ENCODE results near the gene EFNB2. TPM values are rescaled to one million over a fixed set of nuclear protein-coding genes. Genes with fewer than 3 reads are reported as not detected.

Gene EFNB2
- total RNA-seq, 2 experiments from 2014 or later: 0.05 to 0.14 TPM

DNA sequence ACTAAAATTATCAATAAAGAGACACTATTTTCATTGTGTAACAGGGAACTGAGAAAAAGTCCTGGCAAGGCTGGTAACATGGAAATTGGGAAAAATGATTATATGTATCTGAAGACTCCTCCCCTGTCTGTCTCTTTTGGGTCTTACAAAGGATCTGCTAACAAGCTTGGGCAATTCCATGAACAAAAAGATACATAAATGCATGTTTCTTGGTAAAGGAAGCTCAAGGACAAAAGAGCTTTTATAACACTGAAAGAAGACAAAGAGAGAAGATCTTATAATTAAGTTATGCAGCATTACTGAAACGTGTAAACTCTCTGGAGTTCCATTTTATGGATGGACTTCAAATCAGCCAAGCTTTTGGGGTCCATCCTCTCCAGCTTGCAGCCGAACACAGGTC lies 29.2 kb downstream of the EFNB2 start:
- DNase-seq (no peak), ATAC-seq (no peak)
- Mint-ChIP-seq H3K27me3 (peaks cover 17% of the 10 kb centered on the region), H3K9me3 (ENCODE audit: low read depth) (no peaks in the 10 kb centered on the region), H3K27ac (no peak overlapping the region), H3K4me1 (peaks cover 2% of the 10 kb centered on the region), H3K36me3 (ENCODE audit: low read depth) (no peaks in the 10 kb centered on the region), H3K4me3 (no peak overlapping the region)
- ChIA-PET CTCF (no interaction called here), POLR2A (no interaction called here)
- intact Hi-C loops (cut with DNase I, micrococcal nuclease): no loop called here

DNA sequence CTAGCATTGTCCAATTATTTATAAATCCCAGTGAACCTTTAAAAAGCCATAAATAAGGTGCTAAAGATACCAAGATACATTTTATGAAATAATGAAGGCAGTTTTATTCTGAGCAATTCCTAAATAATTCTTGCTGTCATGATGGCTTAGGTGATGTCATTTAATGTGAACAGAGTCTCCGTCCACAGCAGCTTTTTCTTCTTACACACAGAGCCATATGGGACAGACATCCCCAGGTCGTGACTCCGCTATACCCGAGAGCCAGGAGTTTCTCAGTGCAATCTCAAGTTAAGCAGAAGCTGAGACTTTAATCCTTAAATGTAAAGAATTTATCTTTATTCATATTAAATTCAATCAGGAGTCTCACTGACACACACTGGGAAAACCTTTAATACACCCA lies 29.7 kb downstream of the EFNB2 start:
- ChIA-PET CTCF (interaction anchor here (0.6 kb wide), 1 partner anchor 12 kb away, joined by 4 read pairs; no protein-coding TSS in a partner anchor), POLR2A (no interaction called here)
- no peaks in the 10 kb centered on the region for H3K9me3 Mint-ChIP-seq (ENCODE audit: low read depth)
- no peak for DNase-seq
- no peak overlapping the region for H3K27ac Mint-ChIP-seq
- H3K36me3 Mint-ChIP-seq (ENCODE audit: low read depth): no peaks in the 10 kb centered on the region
- intact Hi-C loops (cut with DNase I, micrococcal nuclease): no loop called here
- peaks cover 2% of the 10 kb centered on the region for H3K4me1 Mint-ChIP-seq
- H3K4me3 Mint-ChIP-seq: no peak overlapping the region
- no peak for ATAC-seq
- H3K27me3 Mint-ChIP-seq: peaks cover 17% of the 10 kb centered on the region

DNA sequence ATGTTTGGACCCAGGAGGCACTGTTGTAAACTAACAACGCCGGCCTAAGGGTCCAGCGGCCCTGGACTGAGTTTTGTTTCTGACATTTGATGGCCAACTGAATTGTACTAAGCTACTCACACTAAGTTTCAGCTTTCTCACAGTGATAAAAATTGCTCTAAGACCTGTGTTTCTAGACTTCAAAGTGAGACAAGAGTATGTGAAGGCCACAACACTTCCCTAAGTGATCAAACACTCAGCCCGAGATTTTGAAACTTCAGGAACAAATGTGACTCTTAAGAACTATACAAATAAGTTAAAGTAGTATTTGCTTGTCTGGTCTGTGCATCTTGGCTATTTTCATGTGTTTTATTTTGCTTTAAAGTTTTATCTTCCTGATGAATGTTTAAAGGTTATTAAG lies 30.2 kb downstream of the EFNB2 start:
- ATAC-seq (no peak), DNase-seq (no peak)
- Mint-ChIP-seq H3K4me3 (no peak overlapping the region), H3K9me3 (ENCODE audit: low read depth) (no peaks in the 10 kb centered on the region), H3K36me3 (ENCODE audit: low read depth) (no peaks in the 10 kb centered on the region), H3K4me1 (peaks cover 2% of the 10 kb centered on the region), H3K27me3 (peaks cover 21% of the 10 kb centered on the region), H3K27ac (no peak overlapping the region)
- POLR2A ChIA-PET: no interaction called here
- intact Hi-C loops (cut with DNase I, micrococcal nuclease): no loop called here
- CTCF ChIA-PET: interaction anchor here (0.6 kb wide), 1 partner anchor 12 kb away, joined by 4 read pairs; no protein-coding TSS in a partner anchor

DNA sequence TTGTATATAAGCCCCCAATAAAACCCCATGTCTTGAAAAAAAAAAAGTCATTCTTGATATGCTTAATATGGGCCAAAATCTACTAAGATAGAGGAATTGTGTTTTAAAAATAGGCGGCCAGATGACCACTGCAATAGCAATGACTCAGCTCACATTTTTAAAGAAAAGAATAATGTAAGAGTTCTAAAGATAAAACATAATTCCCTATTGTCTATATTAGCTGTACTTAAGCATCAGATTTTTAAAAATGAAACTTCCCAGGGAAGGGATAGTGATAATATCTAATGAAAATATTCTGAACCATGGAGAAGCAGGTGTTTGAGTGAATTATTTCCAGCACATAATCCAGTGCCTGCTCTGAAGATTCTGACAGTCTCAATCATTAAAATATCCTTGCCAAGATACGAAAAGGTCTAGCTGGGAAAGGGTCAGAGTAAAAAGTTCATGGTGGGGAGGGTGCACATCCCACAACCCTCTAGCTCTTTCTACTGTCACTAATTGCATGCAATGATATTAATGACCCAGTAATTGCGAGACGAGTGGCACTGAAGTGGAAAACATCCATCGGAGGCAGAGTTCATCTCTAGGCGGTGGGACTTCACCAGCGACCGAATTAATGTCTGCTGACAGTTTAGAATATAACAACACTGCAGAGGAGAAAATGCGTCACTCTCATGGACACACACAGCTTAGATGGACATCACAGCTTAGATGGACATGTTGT lies 31.6 kb downstream of the EFNB2 start:
- Mint-ChIP-seq H3K9me3 (ENCODE audit: low read depth) (no peaks in the 10 kb centered on the region), H3K27me3 (peaks cover 22% of the 10 kb centered on the region), H3K4me1 (peaks cover 7% of the 10 kb centered on the region), H3K4me3 (no peak overlapping the region), H3K36me3 (ENCODE audit: low read depth) (no peaks in the 10 kb centered on the region), H3K27ac (no peak overlapping the region)
- ATAC-seq (no peak), DNase-seq (no peak)
- intact Hi-C loops (cut with DNase I, micrococcal nuclease): no loop called here
- ChIA-PET POLR2A (interaction anchor here (0.7 kb wide), 1 partner anchor 50 kb away, joined by 11 read pairs; no protein-coding TSS in a partner anchor), CTCF (interaction anchor here (0.7 kb wide), 1 partner anchor 81 kb away, joined by 3 read pairs; no protein-coding TSS in a partner anchor)

DNA sequence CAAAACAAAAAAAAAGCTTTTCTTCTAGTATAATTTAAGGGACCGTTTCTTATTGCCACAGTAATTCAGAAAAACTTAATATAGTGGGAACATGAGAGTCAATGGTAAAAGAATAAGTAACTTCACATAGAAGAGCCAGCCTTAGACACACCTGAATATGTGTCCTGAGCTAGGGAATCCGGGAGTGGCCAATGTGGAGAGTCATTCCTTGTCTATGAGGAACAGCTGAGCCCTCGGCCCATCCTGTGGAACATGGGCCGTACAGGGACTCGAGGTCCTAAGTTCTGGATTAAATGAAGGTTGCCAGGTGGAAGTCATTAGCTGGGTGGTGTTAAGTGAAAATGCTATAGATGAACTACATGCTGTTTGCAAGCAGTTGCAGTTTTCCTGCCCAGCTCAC lies 32.2 kb downstream of the EFNB2 start:
- ATAC-seq (no peak), DNase-seq (no peak)
- Mint-ChIP-seq H3K4me3 (no peak overlapping the region), H3K36me3 (ENCODE audit: low read depth) (no peaks in the 10 kb centered on the region), H3K27me3 (peaks cover 28% of the 10 kb centered on the region), H3K4me1 (peaks cover 7% of the 10 kb centered on the region), H3K27ac (no peak overlapping the region), H3K9me3 (ENCODE audit: low read depth) (no peaks in the 10 kb centered on the region)
- intact Hi-C loops (cut with DNase I, micrococcal nuclease): no loop called here
- POLR2A ChIA-PET: no interaction called here
- CTCF ChIA-PET: interaction anchor here (0.7 kb wide), 1 partner anchor 80 kb away, joined by 3 read pairs; no protein-coding TSS in a partner anchor

DNA sequence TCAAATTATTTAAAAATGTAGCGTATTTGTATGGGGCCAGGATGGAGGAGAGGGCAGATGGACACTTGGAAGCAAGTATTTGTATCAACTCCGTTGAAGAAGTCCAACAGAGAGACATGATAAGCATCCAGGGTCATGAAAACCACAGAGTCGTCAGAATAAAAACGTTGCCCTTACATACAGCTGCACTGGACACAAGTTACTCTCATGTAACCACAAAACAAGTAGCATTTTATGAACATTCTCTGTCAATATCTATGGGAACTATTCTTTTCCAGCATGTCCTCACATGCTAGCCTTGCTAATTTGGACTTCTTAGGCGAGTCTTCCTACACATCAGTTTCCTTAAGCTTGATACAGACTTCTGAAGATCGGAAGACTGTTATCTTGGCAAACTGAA lies 35.0 kb downstream of the EFNB2 start:
- Mint-ChIP-seq H3K27me3 (peaks cover 42% of the 10 kb centered on the region), H3K27ac (no peak overlapping the region), H3K9me3 (ENCODE audit: low read depth) (no peaks in the 10 kb centered on the region), H3K4me3 (no peak overlapping the region), H3K4me1 (peaks cover 5% of the 10 kb centered on the region), H3K36me3 (ENCODE audit: low read depth) (no peaks in the 10 kb centered on the region)
- ATAC-seq (no peak), DNase-seq (no peak)
- POLR2A ChIA-PET: no interaction called here
- CTCF ChIA-PET: no interaction called here
- intact Hi-C loops (cut with DNase I, micrococcal nuclease): no loop called here

DNA sequence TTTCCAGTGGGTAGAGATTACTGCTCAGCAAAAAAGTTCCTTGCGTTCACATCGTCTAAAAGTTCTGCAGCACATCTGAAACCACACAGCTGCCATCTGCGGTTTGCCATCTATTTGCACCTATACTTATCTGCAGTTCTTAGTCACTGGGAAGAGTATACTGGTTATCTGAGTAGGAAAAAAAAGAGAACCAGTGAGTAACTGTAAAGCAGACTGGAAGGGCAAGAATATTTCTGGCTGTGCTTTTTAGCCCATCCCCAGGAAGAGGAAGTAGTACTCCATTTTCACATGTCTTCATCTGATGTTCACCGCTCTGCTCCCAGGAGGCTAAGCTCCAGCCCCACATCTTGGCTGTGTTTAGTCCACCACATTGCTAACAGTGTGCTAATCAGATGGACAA lies 35.6 kb downstream of the EFNB2 start:
- Mint-ChIP-seq H3K36me3 (ENCODE audit: low read depth) (no peaks in the 10 kb centered on the region), H3K4me3 (no peak overlapping the region), H3K27ac (no peak overlapping the region), H3K27me3 (peaks cover 43% of the 10 kb centered on the region), H3K4me1 (peaks cover 5% of the 10 kb centered on the region), H3K9me3 (ENCODE audit: low read depth) (no peaks in the 10 kb centered on the region)
- POLR2A ChIA-PET: no interaction called here
- CTCF ChIA-PET: no interaction called here
- ATAC-seq (peak; percentile 19), DNase-seq (peak; percentile 11)
- intact Hi-C loops (cut with DNase I, micrococcal nuclease): no loop called here

DNA sequence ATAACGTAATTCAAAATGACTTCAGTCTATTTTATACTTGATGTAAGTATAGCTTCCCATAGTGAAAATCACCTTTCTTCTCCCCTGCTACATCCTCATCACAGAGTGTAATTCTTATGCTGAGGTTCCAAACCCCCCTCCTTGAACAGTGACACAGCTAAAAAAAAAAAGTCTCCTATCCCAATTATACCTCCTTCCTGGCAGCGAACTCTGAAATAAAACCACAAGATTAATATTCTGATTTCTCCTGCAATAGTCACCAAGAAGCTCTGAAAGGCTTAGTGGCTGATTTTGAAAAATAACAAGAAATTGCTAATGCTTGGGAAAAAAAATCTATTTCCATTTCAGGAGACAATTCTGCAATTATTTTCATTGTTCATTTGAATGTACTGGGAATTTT lies 36.3 kb downstream of the EFNB2 start:
- Mint-ChIP-seq H3K27me3 (peaks cover 45% of the 10 kb centered on the region), H3K27ac (no peak overlapping the region), H3K36me3 (ENCODE audit: low read depth) (no peaks in the 10 kb centered on the region), H3K9me3 (ENCODE audit: low read depth) (no peaks in the 10 kb centered on the region), H3K4me1 (peaks cover 5% of the 10 kb centered on the region), H3K4me3 (no peak overlapping the region)
- intact Hi-C loops (cut with DNase I, micrococcal nuclease): no loop called here
- DNase-seq (no peak), ATAC-seq (no peak)
- CTCF ChIA-PET: no interaction called here
- POLR2A ChIA-PET: no interaction called here

DNA sequence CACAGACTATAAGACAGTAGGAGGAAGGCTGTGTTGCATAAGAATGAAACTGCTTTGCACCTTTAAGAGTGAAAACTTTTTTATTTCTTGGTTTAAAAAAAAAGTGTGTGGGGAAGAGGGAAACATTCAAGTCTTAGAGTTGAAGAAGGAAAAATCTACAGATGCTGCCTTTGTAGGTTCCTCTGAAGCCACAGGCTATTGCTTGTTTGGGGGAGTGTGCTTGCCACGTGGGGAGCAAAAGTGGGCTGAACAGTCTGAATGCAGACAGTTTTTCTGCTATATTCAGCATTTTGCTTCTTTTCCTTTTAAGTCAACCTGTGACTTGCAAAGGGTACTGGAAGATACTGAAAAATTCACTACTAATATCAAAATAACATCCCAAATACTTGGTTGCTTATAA lies 36.9 kb downstream of the EFNB2 start:
- Mint-ChIP-seq H3K9me3 (ENCODE audit: low read depth) (no peaks in the 10 kb centered on the region), H3K4me1 (peaks cover 10% of the 10 kb centered on the region), H3K36me3 (ENCODE audit: low read depth) (no peaks in the 10 kb centered on the region), H3K27ac (no peak overlapping the region), H3K4me3 (no peak overlapping the region), H3K27me3 (peaks cover 49% of the 10 kb centered on the region)
- ChIA-PET POLR2A (no interaction called here), CTCF (no interaction called here)
- ATAC-seq (no peak), DNase-seq (no peak)
- intact Hi-C loops (cut with DNase I, micrococcal nuclease): no loop called here

DNA sequence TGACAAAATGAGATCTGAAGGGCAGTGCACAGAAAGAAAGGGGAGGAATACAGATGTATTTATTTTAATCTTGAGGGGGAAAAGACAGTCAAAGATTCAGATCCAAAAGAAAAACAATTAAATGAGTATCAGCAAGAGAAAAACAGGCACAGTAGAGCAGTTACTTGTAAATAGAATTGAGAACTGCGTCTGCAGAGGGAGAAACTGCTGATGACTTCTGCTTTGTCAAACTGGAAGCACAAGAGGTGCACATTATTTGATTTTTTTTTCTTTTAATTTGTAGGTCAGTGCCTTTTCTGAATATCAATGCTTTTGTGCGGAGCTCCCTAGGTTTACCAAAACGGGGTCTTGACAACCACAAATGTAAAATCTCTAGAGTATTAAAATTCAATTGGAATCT lies 37.3 kb downstream of the EFNB2 start:
- ChIA-PET POLR2A (no interaction called here), CTCF (no interaction called here)
- DNase-seq (no peak), ATAC-seq (no peak)
- intact Hi-C loops (cut with DNase I, micrococcal nuclease): no loop called here
- H3K4me3 Mint-ChIP-seq: no peak overlapping the region
- H3K27me3 Mint-ChIP-seq: peaks cover 51% of the 10 kb centered on the region
- H3K9me3 Mint-ChIP-seq (ENCODE audit: low read depth): no peaks in the 10 kb centered on the region
- peaks cover 14% of the 10 kb centered on the region for H3K4me1 Mint-ChIP-seq
- no peaks in the 10 kb centered on the region for H3K36me3 Mint-ChIP-seq (ENCODE audit: low read depth)
- no peak overlapping the region for H3K27ac Mint-ChIP-seq

DNA sequence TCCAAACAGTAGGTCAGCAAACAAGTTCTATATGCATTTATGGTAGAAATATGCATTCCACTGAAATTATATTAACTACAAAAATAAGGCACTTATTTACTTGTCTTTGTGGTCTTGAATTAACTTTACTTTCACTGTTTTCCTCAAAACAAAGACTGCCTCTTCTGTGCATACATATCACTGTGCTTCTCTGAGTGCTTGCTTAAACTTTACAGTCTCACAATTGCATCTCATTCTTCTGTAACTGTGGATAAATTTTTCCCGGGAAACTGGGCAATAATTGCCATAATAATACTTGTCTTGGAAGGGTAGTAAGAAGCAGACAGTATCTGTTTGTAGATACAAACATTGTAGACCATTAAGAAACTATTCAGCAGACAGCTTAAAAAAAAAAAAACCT lies 38.4 kb downstream of the EFNB2 start:
- ATAC-seq: no peak
- Mint-ChIP-seq H3K4me3 (no peak overlapping the region), H3K36me3 (ENCODE audit: low read depth) (no peaks in the 10 kb centered on the region), H3K9me3 (ENCODE audit: low read depth) (no peaks in the 10 kb centered on the region), H3K27me3 (peaks cover 54% of the 10 kb centered on the region), H3K27ac (no peak overlapping the region), H3K4me1 (peaks cover 18% of the 10 kb centered on the region)
- CTCF ChIA-PET: no interaction called here
- DNase-seq: no peak
- intact Hi-C loops (cut with DNase I, micrococcal nuclease): no loop called here
- POLR2A ChIA-PET: no interaction called here

DNA sequence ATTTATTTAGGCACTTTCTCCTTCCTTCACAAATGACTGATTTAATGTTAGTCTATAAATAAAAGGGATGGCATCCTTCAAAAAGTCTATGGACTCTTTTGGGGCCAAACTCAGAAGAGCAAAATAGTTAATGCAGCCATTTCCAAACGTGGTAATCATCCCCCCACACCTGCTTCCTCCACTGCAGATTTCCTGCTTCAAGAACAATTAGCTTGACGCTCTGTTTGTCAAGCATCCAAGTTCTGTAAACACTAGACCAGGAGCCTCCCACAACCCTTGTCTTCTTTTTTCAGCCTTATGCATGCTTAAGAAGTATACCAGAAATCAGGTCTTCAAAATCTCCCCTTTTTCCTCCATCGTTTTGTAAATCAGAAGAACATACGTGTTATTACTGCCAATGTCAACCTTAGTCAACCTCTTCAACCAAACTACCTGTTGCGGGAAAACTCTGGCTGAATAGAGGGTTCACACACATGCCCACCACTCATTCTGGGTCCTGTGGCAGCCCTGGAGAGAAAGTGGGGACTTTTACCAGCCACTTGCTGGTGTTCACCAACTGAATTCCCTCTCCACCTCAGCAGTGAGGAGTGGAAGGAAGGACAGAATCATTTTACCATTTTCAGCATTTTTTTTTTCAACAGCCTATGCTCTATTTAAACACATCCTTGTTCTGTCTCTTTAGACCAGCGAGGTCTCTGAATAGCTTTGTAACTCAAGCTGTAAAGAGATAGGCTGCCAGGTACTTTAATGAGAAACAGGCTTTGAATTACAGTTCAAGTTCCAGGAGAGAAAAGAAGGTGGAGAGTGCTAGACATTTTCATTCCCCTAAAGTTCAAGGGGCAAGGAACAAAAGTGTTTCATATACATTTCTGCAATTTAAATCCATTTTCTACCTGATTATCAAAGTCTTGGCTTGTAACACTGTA lies 39.1 kb downstream of the EFNB2 start:
- H3K27ac Mint-ChIP-seq: no peak overlapping the region
- CTCF ChIA-PET: no interaction called here
- no peak for ATAC-seq

More for the DNA sequence above, 39.1 kb downstream of the EFNB2 start:
- Mint-ChIP-seq H3K9me3 (ENCODE audit: low read depth) (no peaks in the 10 kb centered on the region), H3K4me3 (no peak overlapping the region), H3K27me3 (peaks cover 61% of the 10 kb centered on the region), H3K36me3 (ENCODE audit: low read depth) (no peaks in the 10 kb centered on the region), H3K4me1 (peaks cover 21% of the 10 kb centered on the region)
- DNase-seq: no peak
- POLR2A ChIA-PET: no interaction called here
- intact Hi-C loops (cut with DNase I, micrococcal nuclease): no loop called here

All from activated CD4-positive, alpha-beta T cell treated with anti-CD3 and anti-CD28 coated beads for 36 hours (primary cell).